Chondrocyte (in vitro differentiated cells): ENCODE measurements around the gene RASL10A. TPM values are rescaled to one million over a fixed set of nuclear protein-coding genes. Genes with fewer than 3 reads are reported as not detected.

Experiments used
- DNase-seq: peaks from one replicate; pipeline ENCODE4 v3.0.0; 2021; ENCODE audit warnings: mixed read lengths, low spot score
- H3K27ac Mint-ChIP-seq: one replicate; pipeline ENCODE4 v1.8.0; 2021; ENCODE audit warnings: mild to moderate bottlenecking, moderate library complexity, mixed read lengths; ENCODE audit not compliant: unreplicated experiment
- H3K27me3 Mint-ChIP-seq: 2 replicates; pipeline ENCODE4 v1.8.0; 2021; ENCODE audit warnings: low read depth, mixed read lengths
- H3K36me3 Mint-ChIP-seq: 2 replicates; pipeline ENCODE4 v1.8.0; 2021; ENCODE audit warnings: low read depth, mixed read lengths
- H3K4me1 Mint-ChIP-seq: 2 replicates; pipeline ENCODE4 v1.8.0; 2021; ENCODE audit warnings: low read depth, mild to moderate bottlenecking, mixed read lengths
- H3K4me3 Mint-ChIP-seq: one replicate; pipeline ENCODE4 v1.8.0; 2021; ENCODE audit warnings: mild to moderate bottlenecking, moderate library complexity, mixed read lengths; ENCODE audit not compliant: unreplicated experiment
- H3K9me3 Mint-ChIP-seq: 2 replicates; pipeline ENCODE4 v1.8.0; 2021; ENCODE audit warnings: low read depth, mixed read lengths
- CTCF ChIP-seq: fragments of 200-600 bp; sonication (generic); IDR thresholded peaks from 2 replicates; pipeline ENCODE4 v1.5.0; 2021; ENCODE audit warnings: antibody characterized with exemption, mild to moderate bottlenecking, moderate library complexity
- total RNA-seq: library from RNA; stranded (reverse); gene quantifications from 3 replicates; pipeline ENCODE4 v1.2.1, GENCODE V29; 2021

The RASL10A gene
- total RNA-seq, 1 donor from 2014 or later = 0.27 TPM

GRCh38 chr22:29270475-29271271 is 44.8 kb downstream of the RASL10A start:
- TF ChIP-seq CTCF = no peak
- peaks cover 71% of the 10 kb centered on the region for H3K4me1 Mint-ChIP-seq
- DNase-seq = no peak
- no peaks in the 10 kb centered on the region for H3K27me3 Mint-ChIP-seq
- no peaks in the 10 kb centered on the region for H3K9me3 Mint-ChIP-seq
- peaks cover 26% of the 10 kb centered on the region for H3K36me3 Mint-ChIP-seq
- peak overlapping the region; percentile 85 for H3K27ac Mint-ChIP-seq
- H3K4me3 Mint-ChIP-seq = peak overlapping the region; percentile 88

DNA sequence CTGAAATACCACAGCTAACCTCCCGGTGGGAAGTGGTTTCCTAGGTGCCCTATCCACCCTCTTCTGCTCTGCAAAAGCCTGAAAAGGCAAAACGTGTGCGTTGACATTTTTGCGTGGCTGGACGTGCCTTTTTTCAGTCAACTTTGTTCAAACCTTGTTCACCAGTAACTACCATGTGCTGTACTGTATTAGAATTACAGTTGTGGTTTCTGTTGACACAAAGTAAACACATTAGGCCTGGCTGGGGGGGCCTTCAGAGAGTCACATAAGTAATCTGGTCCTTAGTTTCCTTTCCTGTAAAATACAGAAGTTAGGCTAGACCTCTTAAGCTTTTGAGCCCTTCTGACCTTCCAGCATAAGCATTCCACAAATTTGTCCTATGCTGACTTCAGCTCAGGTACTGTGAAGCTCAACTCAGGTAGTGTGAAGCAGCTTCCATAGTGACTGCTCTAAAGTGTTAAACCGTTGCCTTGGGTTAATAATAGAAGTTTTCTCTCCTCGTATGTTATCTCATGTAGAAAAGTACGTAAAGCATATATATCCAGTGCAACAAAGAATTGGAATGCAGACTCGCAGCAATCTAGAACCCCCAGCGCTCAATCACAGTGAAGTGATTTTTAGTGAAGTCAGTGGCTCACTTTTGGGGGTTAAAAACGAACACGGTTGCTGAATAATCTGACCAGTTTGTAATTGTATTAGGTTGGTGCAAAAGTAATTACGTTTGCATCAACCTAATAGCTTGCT is 45.6 kb downstream of the RASL10A start:
- H3K4me3 Mint-ChIP-seq = peak overlapping the region; percentile 88
- no peaks in the 10 kb centered on the region for H3K27me3 Mint-ChIP-seq
- no peaks in the 10 kb centered on the region for H3K9me3 Mint-ChIP-seq
- peaks cover 26% of the 10 kb centered on the region for H3K36me3 Mint-ChIP-seq
- peaks cover 66% of the 10 kb centered on the region for H3K4me1 Mint-ChIP-seq
- DNase-seq = no peak
- peak overlapping the region; percentile 95 for H3K27ac Mint-ChIP-seq
- TF ChIP-seq CTCF = no peak

GRCh38 chr22:29269230-29269604 is 46.3 kb downstream of the RASL10A start:
- H3K4me1 Mint-ChIP-seq = peaks cover 63% of the 10 kb centered on the region
- peak overlapping the region; percentile 95 for H3K27ac Mint-ChIP-seq
- peak; percentile 8 for DNase-seq
- peak overlapping the region; percentile 88 for H3K4me3 Mint-ChIP-seq
- no peak for TF ChIP-seq CTCF
- peaks cover 23% of the 10 kb centered on the region for H3K36me3 Mint-ChIP-seq
- H3K9me3 Mint-ChIP-seq = no peaks in the 10 kb centered on the region
- H3K27me3 Mint-ChIP-seq = no peaks in the 10 kb centered on the region

DNA sequence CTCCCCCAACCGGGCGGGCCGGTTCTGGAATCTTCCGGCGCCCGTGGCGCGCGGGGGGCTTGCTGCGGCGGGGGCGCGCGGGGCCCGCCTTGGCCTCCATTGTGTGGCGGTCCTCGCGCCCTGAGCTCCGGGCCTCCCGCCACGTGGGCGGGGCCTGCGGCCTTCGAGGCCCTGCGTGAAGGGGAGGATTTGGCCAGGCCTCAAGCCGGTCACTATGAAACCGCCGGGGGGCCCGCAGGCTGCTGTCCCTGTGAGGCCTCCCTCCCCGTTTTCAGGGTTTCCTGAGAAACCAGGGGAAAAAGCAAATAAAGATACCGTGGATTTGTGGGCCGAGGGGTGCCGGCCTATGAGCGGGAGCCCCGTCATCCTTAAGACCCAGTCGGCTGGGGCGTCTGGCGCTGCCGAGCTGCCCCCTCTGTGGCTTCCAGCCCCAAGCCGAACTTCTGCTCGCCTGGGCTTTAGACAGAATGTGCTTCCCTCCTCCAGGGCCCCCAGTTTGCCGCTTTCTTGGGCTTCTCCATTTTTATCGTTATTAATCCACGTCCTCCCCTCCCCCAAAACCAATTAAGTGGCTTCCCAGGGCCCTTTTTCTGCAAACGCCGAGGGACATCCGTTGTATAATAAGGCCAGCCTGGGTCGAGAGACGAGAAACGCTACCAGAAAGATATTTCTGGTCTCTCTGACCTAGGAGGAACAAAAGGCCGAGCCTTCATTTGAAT is 46.8 kb downstream of the RASL10A start:
- peaks cover 61% of the 10 kb centered on the region for H3K4me1 Mint-ChIP-seq
- H3K4me3 Mint-ChIP-seq = peak overlapping the region; percentile 88
- H3K36me3 Mint-ChIP-seq = peaks cover 20% of the 10 kb centered on the region
- TF ChIP-seq CTCF = peak; percentile 9
- no peaks in the 10 kb centered on the region for H3K9me3 Mint-ChIP-seq
- H3K27ac Mint-ChIP-seq = peak overlapping the region; percentile 100
- no peaks in the 10 kb centered on the region for H3K27me3 Mint-ChIP-seq
- DNase-seq = peak; percentile 78

DNA sequence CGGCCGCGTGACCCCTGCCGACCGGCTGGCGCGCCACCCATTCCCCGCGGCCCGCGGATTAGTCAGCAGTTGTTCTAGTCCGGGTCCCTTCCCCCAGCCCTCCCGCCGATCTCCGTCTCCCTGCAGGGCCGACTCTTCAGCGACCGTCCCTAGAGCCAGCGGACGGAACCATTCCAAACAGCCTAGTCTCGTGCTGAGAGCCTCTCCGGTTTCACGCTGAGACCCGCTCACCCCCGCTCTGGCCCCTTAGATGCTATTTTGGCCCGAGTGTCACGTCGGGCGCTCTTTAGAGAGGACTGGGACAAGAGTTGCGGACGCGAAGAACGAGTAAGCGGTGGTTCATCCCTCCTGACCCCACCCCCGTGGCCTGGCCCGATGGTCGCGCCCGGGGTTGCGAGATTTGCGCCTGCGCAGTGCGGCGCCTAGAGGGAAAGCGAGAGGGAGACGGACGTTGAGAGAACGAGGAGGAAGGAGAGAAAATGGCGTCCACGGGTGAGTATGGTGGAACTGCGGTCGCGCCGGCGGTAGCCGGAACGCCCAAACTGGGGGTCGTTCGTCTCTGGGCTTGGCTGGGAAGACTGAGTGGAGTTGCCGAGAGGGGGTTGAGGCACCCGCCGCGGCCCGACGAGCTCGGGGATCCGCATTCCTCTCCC is 47.5 kb downstream of the RASL10A start, which contains the start of the genes EWSR1 and RHBDD3:
EWSR1 (plus strand) TSS at position 411 of the 653 bp plus-strand sequence; CDS start at position 480, 69 bp downstream.
RHBDD3 (minus strand) TSS at position 124 of the 653 bp plus-strand sequence. CDS start 2,355 bp downstream, outside the sequence.
- H3K27me3 Mint-ChIP-seq = no peaks in the 10 kb centered on the region
- H3K4me1 Mint-ChIP-seq = peaks cover 54% of the 10 kb centered on the region
- H3K27ac Mint-ChIP-seq = peak within 1 kb of the TSS; percentile 100
- TF ChIP-seq CTCF = no peak
- H3K4me3 Mint-ChIP-seq = peak within 1 kb of the TSS; percentile 88
- H3K9me3 Mint-ChIP-seq = no peaks in the 10 kb centered on the region
- H3K36me3 Mint-ChIP-seq = peaks cover 13% of the 10 kb centered on the region
- peak; percentile 97 for DNase-seq
